OCI-LY3 (cell line): ENCODE data around the gene PARD3B.

Experiments used
- H2AFZ ChIP-seq: fragments of 200-600, 300-600 bp; shearing (Covaris generic); 2 replicates; pipeline ENCODE4 v1.6.0; 2014; ENCODE audit warnings: antibody characterized with exemption, low read depth, low read length
- H3K27ac ChIP-seq: fragments of 200-600, 300-600 bp; sonication (generic); 2 replicates; pipeline ENCODE4 v1.5.1; 2014; ENCODE audit warnings: mild to moderate bottlenecking, low read length, moderate library complexity, mixed read lengths
- H3K27me3 ChIP-seq: fragments of 200-600, 300-600 bp; sonication (generic); 2 replicates; pipeline ENCODE4 v1.6.1; 2014; ENCODE audit warnings: low read depth, low read length, mixed read lengths
- H3K36me3 ChIP-seq: fragments of 200-600, 300-600 bp; sonication (generic); replicated peaks from 2 replicates; pipeline ENCODE3; 2014; ENCODE audit warnings: low read depth, low read length, mixed read lengths
- H3K4me1 ChIP-seq: fragments of 300-600, 200-600 bp; sonication (generic); 2 replicates; pipeline ENCODE4 v1.6.1; 2014; ENCODE audit warnings: low read length, mixed read lengths
- H3K4me2 ChIP-seq: fragments of 200-600, 300-600 bp; sonication (generic); 2 replicates; pipeline ENCODE4 v1.6.1; 2014; ENCODE audit warnings: low read length, mixed read lengths
- H3K4me3 ChIP-seq: fragments of 300-600, 200-600 bp; sonication (generic); 2 replicates; pipeline ENCODE4 v1.5.1; 2014; ENCODE audit warnings: antibody characterized with exemption, mild to moderate bottlenecking, low read length, moderate library complexity
- H3K79me2 ChIP-seq: fragments of 300-600, 200-600 bp; shearing (Covaris generic); 2 replicates; pipeline ENCODE4 v1.6.1; 2014; ENCODE audit warnings: mild to moderate bottlenecking, low read length, mixed read lengths
- H3K9ac ChIP-seq: fragments of 300-600, 200-600 bp; shearing (Covaris generic); 2 replicates; pipeline ENCODE4 v1.6.0; 2014; ENCODE audit warnings: mild to moderate bottlenecking, low read length, moderate library complexity
- H3K9me3 ChIP-seq: fragments of 200-600, 300-600 bp; shearing (Covaris generic); 2 replicates; pipeline ENCODE4 v1.6.1; 2014; ENCODE audit warnings: low read length, mixed read lengths; ENCODE audit not compliant: insufficient read depth
- H4K20me1 ChIP-seq: fragments of 200-600, 300-600 bp; sonication (generic); 2 replicates; pipeline ENCODE4 v1.6.1; 2016; ENCODE audit warnings: low read length, mixed read lengths; ENCODE audit not compliant: insufficient read depth
- EZH2phosphoT487 ChIP-seq: fragments of 200-600 bp; shearing (Covaris generic); IDR thresholded peaks from 2 replicates; pipeline ENCODE4 v1.6.1; 2018; ENCODE audit warnings: antibody characterized with exemption, mixed run types, low read depth
- TF ChIP-seq, protein P1 (sequence below): fragments of 200-600, 300-600 bp; sonication (generic); IDR thresholded peaks from 2 replicates; pipeline ENCODE4 v1.5.1; 2014; ENCODE audit warnings: antibody characterized with exemption, low read length, low read depth

The PARD3B gene

DNA sequence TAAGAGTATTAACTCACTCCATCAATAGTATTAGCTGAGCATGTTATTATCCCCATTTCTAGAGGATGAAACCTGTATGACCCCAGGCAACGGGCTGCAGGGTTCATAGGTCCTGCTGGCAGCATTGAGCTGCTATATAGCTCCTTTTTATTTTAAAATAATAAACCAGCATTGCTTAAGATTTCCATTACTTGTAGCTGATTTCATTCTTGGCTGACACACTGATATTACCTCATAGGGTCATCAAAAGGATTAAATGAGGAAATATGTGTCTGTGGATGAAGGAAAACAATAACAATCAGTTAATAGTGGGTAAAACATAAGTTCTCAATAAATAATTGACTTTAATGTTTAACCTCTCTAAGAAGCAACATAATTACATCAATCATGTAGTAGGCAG lies 1088.7 kb downstream of the PARD3B start:
- H3K36me3 ChIP-seq, result no peaks in the 10 kb centered on the region
- H3K9me3 ChIP-seq, result no peaks in the 10 kb centered on the region
- H3K4me3 ChIP-seq, result no peak overlapping the region
- no peaks in the 10 kb centered on the region for H4K20me1 ChIP-seq
- TF ChIP-seq, protein P1, sequence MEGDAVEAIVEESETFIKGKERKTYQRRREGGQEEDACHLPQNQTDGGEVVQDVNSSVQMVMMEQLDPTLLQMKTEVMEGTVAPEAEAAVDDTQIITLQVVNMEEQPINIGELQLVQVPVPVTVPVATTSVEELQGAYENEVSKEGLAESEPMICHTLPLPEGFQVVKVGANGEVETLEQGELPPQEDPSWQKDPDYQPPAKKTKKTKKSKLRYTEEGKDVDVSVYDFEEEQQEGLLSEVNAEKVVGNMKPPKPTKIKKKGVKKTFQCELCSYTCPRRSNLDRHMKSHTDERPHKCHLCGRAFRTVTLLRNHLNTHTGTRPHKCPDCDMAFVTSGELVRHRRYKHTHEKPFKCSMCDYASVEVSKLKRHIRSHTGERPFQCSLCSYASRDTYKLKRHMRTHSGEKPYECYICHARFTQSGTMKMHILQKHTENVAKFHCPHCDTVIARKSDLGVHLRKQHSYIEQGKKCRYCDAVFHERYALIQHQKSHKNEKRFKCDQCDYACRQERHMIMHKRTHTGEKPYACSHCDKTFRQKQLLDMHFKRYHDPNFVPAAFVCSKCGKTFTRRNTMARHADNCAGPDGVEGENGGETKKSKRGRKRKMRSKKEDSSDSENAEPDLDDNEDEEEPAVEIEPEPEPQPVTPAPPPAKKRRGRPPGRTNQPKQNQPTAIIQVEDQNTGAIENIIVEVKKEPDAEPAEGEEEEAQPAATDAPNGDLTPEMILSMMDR, result no peak
- TF ChIP-seq EZH2phosphoT487, result no peak
- no peak overlapping the region for H3K4me2 ChIP-seq
- H2AFZ ChIP-seq, result no peak overlapping the region
- peaks cover 15% of the 10 kb centered on the region; the same call in 1 of the 2 replicates for H3K27me3 ChIP-seq
- H3K4me1 ChIP-seq, result no peaks in the 10 kb centered on the region
- H3K9ac ChIP-seq, result no peak overlapping the region
- H3K79me2 ChIP-seq, result no peaks in the 10 kb centered on the region
- no peak overlapping the region for H3K27ac ChIP-seq

GRCh38 chr2:205636549-205637319 lies 1091.5 kb downstream of the PARD3B start:
- no peak overlapping the region for H3K4me2 ChIP-seq
- no peak overlapping the region for H2AFZ ChIP-seq
- TF ChIP-seq, protein P1, result no peak
- peaks cover 3% of the 10 kb centered on the region for H3K36me3 ChIP-seq
- no peak overlapping the region for H3K9ac ChIP-seq
- H4K20me1 ChIP-seq, result no peaks in the 10 kb centered on the region
- no peak overlapping the region for H3K4me3 ChIP-seq
- H3K27me3 ChIP-seq, result peaks cover 25% of the 10 kb centered on the region; the same call in 1 of the 2 replicates
- H3K27ac ChIP-seq, result no peak overlapping the region
- peaks cover 11% of the 10 kb centered on the region for H3K4me1 ChIP-seq
- H3K79me2 ChIP-seq, result no peaks in the 10 kb centered on the region
- 0 out of 2 replicates have a peak, but pooled peaks cover 6% of the 10 kb centered on the region for H3K9me3 ChIP-seq

GRCh38 chr2:205637320-205637602 lies 1092.0 kb downstream of the PARD3B start:
- Histone ChIP-seq H3K79me2 (no peaks in the 10 kb centered on the region), H3K4me1 (peaks cover 11% of the 10 kb centered on the region), H3K36me3 (peaks cover 3% of the 10 kb centered on the region), H2AFZ (no peak overlapping the region), H3K9me3 (0 out of 2 replicates have a peak, but pooled peaks cover 6% of the 10 kb centered on the region), H3K4me2 (no peak overlapping the region), H3K4me3 (no peak overlapping the region), H4K20me1 (no peaks in the 10 kb centered on the region), H3K9ac (no peak overlapping the region), H3K27me3 (peaks cover 27% of the 10 kb centered on the region; the same call in 1 of the 2 replicates), H3K27ac (no peak overlapping the region)
- TF ChIP-seq EZH2phosphoT487, result no peak
- TF ChIP-seq, protein P1, result no peak

DNA sequence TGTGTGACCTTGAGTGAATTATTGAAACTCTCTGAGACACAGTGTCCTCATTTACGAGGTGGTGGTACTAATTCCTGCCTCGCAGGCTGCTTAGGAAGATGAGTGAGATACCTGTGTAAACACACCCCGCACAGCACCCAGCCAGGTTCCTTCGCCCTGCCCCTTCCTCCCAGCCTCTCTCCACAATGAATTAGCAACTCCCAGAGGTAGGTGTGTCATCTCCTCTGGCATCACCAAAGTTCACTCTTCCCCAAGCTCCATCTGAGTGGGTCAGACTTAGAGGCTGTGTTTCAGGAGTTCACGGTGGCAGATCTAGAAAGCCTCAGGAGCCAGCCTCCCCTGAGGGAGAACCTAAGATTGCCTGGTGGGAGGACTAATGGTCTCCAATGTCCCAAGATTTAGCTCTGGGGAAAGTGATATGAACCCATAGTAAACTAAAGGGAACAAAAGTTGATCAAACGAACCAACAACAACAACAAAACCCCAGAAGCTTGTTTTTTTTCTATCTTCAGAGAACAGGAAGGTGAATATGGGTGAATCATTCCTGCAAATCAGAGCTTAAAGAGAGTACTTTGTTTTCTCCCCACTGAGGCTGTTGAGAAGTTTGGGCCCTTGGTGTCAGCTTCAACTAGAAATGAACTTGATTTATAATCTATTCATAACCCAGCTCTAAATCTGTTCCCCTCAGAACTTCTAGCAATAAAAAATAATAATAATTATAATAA lies 1092.7 kb downstream of the PARD3B start:
- H3K36me3 ChIP-seq, result peaks cover 3% of the 10 kb centered on the region
- H3K4me3 ChIP-seq, result no peak overlapping the region

More for the DNA sequence above, 1092.7 kb downstream of the PARD3B start:
- no peaks in the 10 kb centered on the region for H3K79me2 ChIP-seq
- H3K4me2 ChIP-seq, result no peak overlapping the region
- H3K27me3 ChIP-seq, result peaks cover 33% of the 10 kb centered on the region
- H3K9me3 ChIP-seq, result 0 out of 2 replicates have a peak, but pooled peaks cover 6% of the 10 kb centered on the region
- no peaks in the 10 kb centered on the region for H4K20me1 ChIP-seq
- TF ChIP-seq, protein P1, result no peak
- TF ChIP-seq EZH2phosphoT487, result no peak
- no peak overlapping the region for H3K9ac ChIP-seq
- no peak overlapping the region for H2AFZ ChIP-seq
- H3K27ac ChIP-seq, result no peak overlapping the region
- H3K4me1 ChIP-seq, result peaks cover 11% of the 10 kb centered on the region
